C4-2B (cell line): ENCODE measurements around the gene PAIP2.

Source experiments
- H3K27ac ChIP-seq: fragments of 450-650 bp; 2 replicates; pipeline ENCODE4 v1.5.1; 2017
- CTCF ChIP-seq: fragments of 450-650 bp; conservative IDR thresholded peaks from 2 replicates; pipeline ENCODE4 v1.5.1; 2017; ENCODE audit warnings: mild to moderate bottlenecking
- ZFX ChIP-seq: fragments of 450-650 bp; IDR thresholded peaks from 2 replicates; pipeline ENCODE4 v1.6.1; 2017

PAIP2 gene

GRCh38 chr5:139296862-139297326, 44.8 kb upstream of the PAIP2 start:
- TF ChIP-seq ZFX, result no peak
- no peak; the same call in 1 of the 2 replicates for TF ChIP-seq CTCF
- H3K27ac ChIP-seq, result no peak overlapping the region

GRCh38 chr5:139297439-139298133, 44.1 kb upstream of the PAIP2 start:
- no peak for TF ChIP-seq CTCF
- no peak for TF ChIP-seq ZFX
- H3K27ac ChIP-seq, result no peak overlapping the region

- no peak for TF ChIP-seq ZFX
- no peak for TF ChIP-seq CTCF
- H3K27ac ChIP-seq, result no peak overlapping the region
Measured at GRCh38 chr5:139298242-139298641, 43.4 kb upstream of the PAIP2 start.

- no peak overlapping the region for H3K27ac ChIP-seq
- TF ChIP-seq ZFX (no peak), CTCF (no peak)
Measured at GRCh38 chr5:139299486-139299885, 42.2 kb upstream of the PAIP2 start.

- no peak overlapping the region for H3K27ac ChIP-seq
- TF ChIP-seq ZFX, result no peak
Measured at GRCh38 chr5:139301808-139302499, 39.7 kb upstream of the PAIP2 start.

GRCh38 chr5:139304391-139305324, 37.0 kb upstream of the PAIP2 start:
- TF ChIP-seq CTCF (no peak), ZFX (no peak)
- H3K27ac ChIP-seq, result no peak overlapping the region

- H3K27ac ChIP-seq, result no peak overlapping the region
- TF ChIP-seq CTCF (no peak), ZFX (no peak)
Measured at GRCh38 chr5:139306197-139306596, 35.5 kb upstream of the PAIP2 start.
